ENCODE measurements around the gene POLR2C.

The POLR2C gene

GRCh38 chr16:57462209-57462977 is at the start of gene POLR2C:
Gene POLR2C, plus strand, starts transcription at chr16:57462679. Its CDS starts 46 bp downstream, at chr16:57462725.
- DNase-seq = peak; percentile 85
- Histone ChIP-seq H3K4me3 (ENCODE audit: low read depth, low read length) (peak within 1 kb of the TSS; percentile 76), H3K9me3 (ENCODE audit: severe bottlenecking) (no peaks in the 10 kb centered on the region), H3K27ac (peak within 1 kb of the TSS; percentile 65), H3K27me3 (ENCODE audit: insufficient read depth, low read depth, severe bottlenecking) (no peaks in the 10 kb centered on the region), H3K36me3 (peaks cover 53% of the 10 kb centered on the region)
- TF ChIP-seq, protein P1, sequence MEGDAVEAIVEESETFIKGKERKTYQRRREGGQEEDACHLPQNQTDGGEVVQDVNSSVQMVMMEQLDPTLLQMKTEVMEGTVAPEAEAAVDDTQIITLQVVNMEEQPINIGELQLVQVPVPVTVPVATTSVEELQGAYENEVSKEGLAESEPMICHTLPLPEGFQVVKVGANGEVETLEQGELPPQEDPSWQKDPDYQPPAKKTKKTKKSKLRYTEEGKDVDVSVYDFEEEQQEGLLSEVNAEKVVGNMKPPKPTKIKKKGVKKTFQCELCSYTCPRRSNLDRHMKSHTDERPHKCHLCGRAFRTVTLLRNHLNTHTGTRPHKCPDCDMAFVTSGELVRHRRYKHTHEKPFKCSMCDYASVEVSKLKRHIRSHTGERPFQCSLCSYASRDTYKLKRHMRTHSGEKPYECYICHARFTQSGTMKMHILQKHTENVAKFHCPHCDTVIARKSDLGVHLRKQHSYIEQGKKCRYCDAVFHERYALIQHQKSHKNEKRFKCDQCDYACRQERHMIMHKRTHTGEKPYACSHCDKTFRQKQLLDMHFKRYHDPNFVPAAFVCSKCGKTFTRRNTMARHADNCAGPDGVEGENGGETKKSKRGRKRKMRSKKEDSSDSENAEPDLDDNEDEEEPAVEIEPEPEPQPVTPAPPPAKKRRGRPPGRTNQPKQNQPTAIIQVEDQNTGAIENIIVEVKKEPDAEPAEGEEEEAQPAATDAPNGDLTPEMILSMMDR (IDR thresholded peaks at IDR 0.05; ENCODE audit: low read depth, low read length) = peak; percentile 91

GRCh38 chr16:57413301-57413730 is 49.2 kb upstream of the POLR2C start:
- TF ChIP-seq, protein P1 (IDR thresholded peaks at IDR 0.05; ENCODE audit: low read depth, low read length) = no peak
- H3K9me3 ChIP-seq (ENCODE audit: severe bottlenecking) = no peaks in the 10 kb centered on the region
- H3K27ac ChIP-seq = no peak overlapping the region

GRCh38 chr16:57413733-57414132 is 48.7 kb upstream of the POLR2C start:
- H3K4me3 ChIP-seq (ENCODE audit: low read depth, low read length) = no peak overlapping the region
- H3K9me3 ChIP-seq (ENCODE audit: severe bottlenecking) = no peaks in the 10 kb centered on the region

More at GRCh38 chr16:57413301-57413730, 49.2 kb upstream of the POLR2C start:
- Histone ChIP-seq H3K4me3 (ENCODE audit: low read depth, low read length) (no peak overlapping the region), H3K27me3 (ENCODE audit: insufficient read depth, low read depth, severe bottlenecking) (no peaks in the 10 kb centered on the region), H3K36me3 (no peaks in the 10 kb centered on the region)
- DNase-seq = no peak

GRCh38 chr16:57416084-57416483 is 46.4 kb upstream of the POLR2C start:
- no peaks in the 10 kb centered on the region for H3K27me3 ChIP-seq (ENCODE audit: insufficient read depth, low read depth, severe bottlenecking)
- H3K27ac ChIP-seq = peak overlapping the region; percentile 76; the same call in 1 of the 2 replicates
- TF ChIP-seq, protein P1 (IDR thresholded peaks at IDR 0.05; ENCODE audit: low read depth, low read length) = no peak
- no peak for DNase-seq
- H3K4me3 ChIP-seq (ENCODE audit: low read depth, low read length) = no peak overlapping the region
- no peaks in the 10 kb centered on the region for H3K9me3 ChIP-seq (ENCODE audit: severe bottlenecking)
- no peaks in the 10 kb centered on the region for H3K36me3 ChIP-seq

More at GRCh38 chr16:57413733-57414132, 48.7 kb upstream of the POLR2C start:
- H3K27me3 ChIP-seq (ENCODE audit: insufficient read depth, low read depth, severe bottlenecking) = no peaks in the 10 kb centered on the region
- H3K36me3 ChIP-seq = no peaks in the 10 kb centered on the region
- TF ChIP-seq, protein P1 (IDR thresholded peaks at IDR 0.05; ENCODE audit: low read depth, low read length) = no peak
- no peak overlapping the region for H3K27ac ChIP-seq
- DNase-seq = no peak

DNA sequence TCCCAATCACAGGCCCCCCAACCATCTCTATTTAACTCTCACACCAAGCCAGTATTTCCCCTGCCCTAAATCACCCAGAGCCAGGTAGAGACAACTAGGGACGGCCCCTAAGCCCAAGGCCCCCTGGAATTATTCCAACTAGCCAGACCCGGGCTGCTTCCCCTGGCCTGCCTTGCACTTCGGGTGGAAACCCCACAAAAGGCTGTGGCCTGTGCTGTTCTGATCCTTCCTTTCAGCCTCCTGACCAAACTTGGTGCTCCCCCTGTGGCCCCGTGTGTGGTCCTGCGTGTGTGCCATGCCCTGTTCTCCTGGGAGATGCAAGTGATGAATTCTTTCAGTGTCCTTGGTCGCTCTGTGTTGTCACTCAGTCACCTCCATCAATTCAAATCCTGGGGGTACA is 43.0 kb upstream of the POLR2C start:
- no peaks in the 10 kb centered on the region for H3K27me3 ChIP-seq (ENCODE audit: insufficient read depth, low read depth, severe bottlenecking)
- DNase-seq = no peak
- no peak overlapping the region for H3K27ac ChIP-seq
- no peaks in the 10 kb centered on the region for H3K9me3 ChIP-seq (ENCODE audit: severe bottlenecking)
- no peak overlapping the region for H3K4me3 ChIP-seq (ENCODE audit: low read depth, low read length)
- H3K36me3 ChIP-seq = no peaks in the 10 kb centered on the region
- TF ChIP-seq, protein P1 (IDR thresholded peaks at IDR 0.05; ENCODE audit: low read depth, low read length) = no peak
